Effector memory CD8-positive, alpha-beta T cell (primary cell): ENCODE measurements around the gene CALML6.
"Not testable (repeated sequence)": the region's sequence is repeated elsewhere in the genome, so short reads cannot be mapped to it uniquely, and the experiment has no call there.

Experiments
- ATAC-seq: fragments of 150-1000 bp; cut with Tn5 transposase; replicated peaks from 2 replicates; pipeline ENCODE4 v1.10.0; 2021; ENCODE audit warnings: mild to moderate bottlenecking, moderate library complexity
- DNase-seq, 3 experiments: peaks; one replicate each; pipeline ENCODE4 v3.0.0; 2021
- H3K27ac Mint-ChIP-seq, 2 donors: one replicate each; pipeline ENCODE4 v1.8.0; 2022; ENCODE audit warnings: mild to moderate bottlenecking in 2 of 2, mixed read lengths in 2 of 2, moderate library complexity in 2 of 2
- H3K27me3 Mint-ChIP-seq, 2 donors: one replicate each; pipeline ENCODE4 v1.8.0; 2022; ENCODE audit warnings: mixed read lengths in 2 of 2
- H3K36me3 Mint-ChIP-seq: one replicate; pipeline ENCODE4 v1.8.0; 2022; ENCODE audit warnings: mild to moderate bottlenecking, moderate library complexity, mixed read lengths; ENCODE audit not compliant: insufficient read depth
- H3K4me1 Mint-ChIP-seq, 2 donors: one replicate each; pipeline ENCODE4 v1.8.0; 2022; ENCODE audit warnings: low read depth in 2 of 2, mixed read lengths in 2 of 2
- H3K4me3 Mint-ChIP-seq, 2 donors: one replicate each; pipeline ENCODE4 v1.8.0; 2022; ENCODE audit warnings: mild to moderate bottlenecking in 2 of 2, mixed read lengths in 2 of 2, moderate library complexity in 2 of 2
- H3K9me3 Mint-ChIP-seq, 2 donors: one replicate each; pipeline ENCODE4 v1.8.0; 2022; ENCODE audit warnings: mixed read lengths in 2 of 2

CALML6 gene

GRCh38 chr1:1928231-1929101, 13.4 kb downstream of the CALML6 start:
- DNase-seq (no peak), ATAC-seq (no peak)
- H3K36me3 Mint-ChIP-seq: no peaks in the 10 kb centered on the region
- H3K4me1 Mint-ChIP-seq: no peaks in the 10 kb centered on the region
- no peaks in the 10 kb centered on the region for H3K9me3 Mint-ChIP-seq
- no peaks in the 10 kb centered on the region for H3K27me3 Mint-ChIP-seq
- H3K4me3 Mint-ChIP-seq: no peak overlapping the region
- no peak overlapping the region for H3K27ac Mint-ChIP-seq

- Mint-ChIP-seq H3K27ac (no peak overlapping the region), H3K27me3 (no peaks in the 10 kb centered on the region), H3K4me3 (no peak overlapping the region), H3K9me3 (peaks cover 0 to 3% of the 10 kb centered on the region in 2 donors), H3K4me1 (no peaks in the 10 kb centered on the region), H3K36me3 (no peaks in the 10 kb centered on the region)
- no peak for ATAC-seq
- DNase-seq: no peak
Measured at GRCh38 chr1:1929102-1929638, 14.1 kb downstream of the CALML6 start.

DNA sequence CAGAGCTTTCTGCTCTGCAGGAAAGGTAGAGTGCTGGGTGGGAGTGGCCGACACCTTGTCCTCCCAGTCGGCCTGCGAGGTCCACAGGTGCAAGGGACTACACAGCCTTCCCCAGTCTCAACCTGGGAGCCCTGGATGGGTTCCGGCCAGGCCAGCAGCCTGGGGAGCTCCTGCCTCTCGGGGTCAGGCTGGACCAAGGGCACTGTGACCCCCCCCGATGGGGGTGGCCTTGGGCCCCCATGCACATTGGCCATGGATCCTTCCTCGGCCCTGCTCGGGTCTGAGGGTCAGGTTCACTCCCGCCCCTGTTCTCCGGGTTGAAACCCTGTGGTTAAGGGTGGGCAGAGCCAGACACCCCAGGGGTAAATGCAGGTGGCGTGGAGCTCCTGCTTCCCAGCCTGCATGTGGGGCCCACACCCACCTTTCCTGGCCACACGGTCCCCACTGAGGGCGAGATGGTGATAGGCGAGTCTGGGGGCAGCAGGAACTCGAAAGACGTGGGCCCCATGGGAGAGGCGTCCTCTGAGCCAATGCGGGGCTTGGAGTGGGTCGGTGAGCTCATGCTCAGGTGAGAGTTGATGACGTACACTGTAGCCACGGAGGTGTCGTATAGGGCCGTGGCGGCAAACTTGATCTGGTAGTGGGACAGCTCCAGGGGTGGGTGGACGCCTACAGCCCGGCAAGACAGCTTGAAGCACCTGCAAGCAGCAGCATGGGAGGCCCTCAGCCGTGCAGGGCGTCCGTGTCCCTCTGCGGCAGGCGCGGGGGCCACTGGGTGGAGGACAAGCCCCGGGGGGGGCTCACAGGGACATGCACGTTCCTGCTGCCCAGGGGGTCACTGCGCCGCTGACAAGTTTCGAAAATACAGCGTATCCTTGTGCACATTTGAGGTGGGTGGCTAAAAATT, 14.8 kb downstream of the CALML6 start:
- no peak for ATAC-seq

GRCh38 chr1:1934848-1935247, 19.8 kb downstream of the CALML6 start:
- not testable (repeated sequence) for H3K36me3 Mint-ChIP-seq, H3K4me3 Mint-ChIP-seq, H3K27ac Mint-ChIP-seq, H3K27me3 Mint-ChIP-seq, H3K9me3 Mint-ChIP-seq, ATAC-seq, DNase-seq, H3K4me1 Mint-ChIP-seq

More for the DNA sequence above, 14.8 kb downstream of the CALML6 start:
- no peak for DNase-seq
- no peak overlapping the region for H3K27ac Mint-ChIP-seq
- H3K9me3 Mint-ChIP-seq: peaks cover 2 to 8% of the 10 kb centered on the region in 2 donors
- H3K36me3 Mint-ChIP-seq: no peaks in the 10 kb centered on the region
- H3K27me3 Mint-ChIP-seq: no peaks in the 10 kb centered on the region
- no peaks in the 10 kb centered on the region for H3K4me1 Mint-ChIP-seq
- H3K4me3 Mint-ChIP-seq: no peak overlapping the region

GRCh38 chr1:1937061-1937460, 22.0 kb downstream of the CALML6 start:
- Mint-ChIP-seq H3K36me3 (no peaks in the 10 kb centered on the region), H3K27ac (no peak overlapping the region), H3K4me1 (no peaks in the 10 kb centered on the region), H3K9me3 (peaks cover 2 to 8% of the 10 kb centered on the region in 2 donors), H3K4me3 (no peak overlapping the region), H3K27me3 (no peaks in the 10 kb centered on the region)
- ATAC-seq (no peak), DNase-seq (no peak)

DNA sequence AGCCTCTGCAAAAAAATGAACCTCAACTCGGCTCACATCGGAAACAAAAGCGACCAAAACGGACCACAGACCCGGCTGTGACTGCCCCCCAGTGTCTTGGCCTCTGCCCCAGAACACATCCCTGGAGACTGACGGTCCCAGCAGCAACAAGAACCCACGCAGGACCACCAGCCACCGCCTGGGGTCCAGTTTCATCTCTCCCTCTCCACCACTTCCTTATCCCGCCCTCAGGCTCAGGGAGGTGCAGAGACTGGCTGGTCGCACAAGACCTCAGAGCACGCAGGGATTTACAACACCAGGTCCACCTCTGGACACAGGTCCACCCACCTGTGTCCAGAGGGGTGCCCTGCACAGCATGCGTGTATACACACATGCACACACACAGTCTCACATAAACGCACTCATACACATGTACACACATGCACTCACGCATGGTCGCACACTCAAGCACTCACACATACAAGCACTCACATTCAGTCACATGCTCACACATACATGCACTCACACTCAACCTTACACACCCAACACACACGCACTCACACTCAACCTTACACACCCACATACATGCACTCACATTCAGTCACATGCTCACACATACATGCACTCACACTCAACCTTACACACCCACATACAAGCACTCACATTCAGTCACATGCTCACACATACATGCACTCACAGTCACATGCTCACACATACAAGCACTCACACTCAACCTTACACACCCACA, 22.7 kb downstream of the CALML6 start:
- no peak overlapping the region for H3K27ac Mint-ChIP-seq
- no peak overlapping the region for H3K4me3 Mint-ChIP-seq
- ATAC-seq (no peak), DNase-seq (no peak)
- H3K9me3 Mint-ChIP-seq: peaks cover 2 to 8% of the 10 kb centered on the region in 2 donors
- no peaks in the 10 kb centered on the region for H3K27me3 Mint-ChIP-seq
- no peaks in the 10 kb centered on the region for H3K4me1 Mint-ChIP-seq
- H3K36me3 Mint-ChIP-seq: no peaks in the 10 kb centered on the region

- peaks cover 2 to 8% of the 10 kb centered on the region in 2 donors for H3K9me3 Mint-ChIP-seq
- no peaks in the 10 kb centered on the region for H3K4me1 Mint-ChIP-seq
- H3K4me3 Mint-ChIP-seq: no peak overlapping the region
- no peak for ATAC-seq
- no peak for DNase-seq
- H3K27me3 Mint-ChIP-seq: no peaks in the 10 kb centered on the region
- no peaks in the 10 kb centered on the region for H3K36me3 Mint-ChIP-seq
- H3K27ac Mint-ChIP-seq: no peak overlapping the region
Measured at GRCh38 chr1:1938276-1938573, 23.2 kb downstream of the CALML6 start.

DNA sequence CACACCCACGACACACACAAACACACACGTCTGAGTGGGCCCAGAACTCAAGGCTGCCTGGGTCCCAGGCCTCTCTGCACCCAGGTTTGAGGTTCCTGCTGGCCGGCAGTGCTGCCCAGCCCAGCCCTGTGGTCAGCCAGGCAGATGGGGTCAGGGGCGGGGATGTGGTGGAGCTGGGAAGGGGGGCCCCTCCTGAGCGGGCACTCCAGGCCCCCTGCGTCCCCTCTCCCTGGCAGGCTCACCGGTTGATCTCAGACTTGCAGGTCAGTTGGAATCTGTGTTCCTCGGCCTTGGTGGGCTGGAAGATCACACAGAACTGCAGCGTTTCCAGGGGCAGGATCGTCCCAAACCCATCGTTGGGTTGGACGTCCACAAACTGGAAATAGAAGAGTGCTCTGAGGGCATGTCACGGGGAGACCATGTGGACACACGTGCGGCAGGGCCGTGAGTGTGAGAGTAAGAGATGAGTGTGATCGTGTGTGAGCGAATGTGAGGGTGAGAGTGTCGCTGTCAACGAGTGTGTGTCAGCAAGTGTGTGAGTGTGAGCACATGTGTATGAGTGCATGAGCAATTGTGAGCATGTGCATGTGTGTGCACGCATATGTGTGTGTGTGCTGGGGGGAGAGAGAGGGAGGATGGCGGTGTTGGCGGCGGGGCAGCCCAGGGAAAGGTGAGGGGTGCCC, 23.7 kb downstream of the CALML6 start:
- peaks cover under 1 to 2% of the 10 kb centered on the region in 2 donors for H3K4me1 Mint-ChIP-seq
- H3K27ac Mint-ChIP-seq: no peak overlapping the region
- DNase-seq: no peak
- ATAC-seq: no peak
- peaks cover 2 to 8% of the 10 kb centered on the region in 2 donors for H3K9me3 Mint-ChIP-seq
- no peaks in the 10 kb centered on the region for H3K36me3 Mint-ChIP-seq
- no peak overlapping the region for H3K4me3 Mint-ChIP-seq
- H3K27me3 Mint-ChIP-seq: peaks cover 0 to 3% of the 10 kb centered on the region in 2 donors

DNA sequence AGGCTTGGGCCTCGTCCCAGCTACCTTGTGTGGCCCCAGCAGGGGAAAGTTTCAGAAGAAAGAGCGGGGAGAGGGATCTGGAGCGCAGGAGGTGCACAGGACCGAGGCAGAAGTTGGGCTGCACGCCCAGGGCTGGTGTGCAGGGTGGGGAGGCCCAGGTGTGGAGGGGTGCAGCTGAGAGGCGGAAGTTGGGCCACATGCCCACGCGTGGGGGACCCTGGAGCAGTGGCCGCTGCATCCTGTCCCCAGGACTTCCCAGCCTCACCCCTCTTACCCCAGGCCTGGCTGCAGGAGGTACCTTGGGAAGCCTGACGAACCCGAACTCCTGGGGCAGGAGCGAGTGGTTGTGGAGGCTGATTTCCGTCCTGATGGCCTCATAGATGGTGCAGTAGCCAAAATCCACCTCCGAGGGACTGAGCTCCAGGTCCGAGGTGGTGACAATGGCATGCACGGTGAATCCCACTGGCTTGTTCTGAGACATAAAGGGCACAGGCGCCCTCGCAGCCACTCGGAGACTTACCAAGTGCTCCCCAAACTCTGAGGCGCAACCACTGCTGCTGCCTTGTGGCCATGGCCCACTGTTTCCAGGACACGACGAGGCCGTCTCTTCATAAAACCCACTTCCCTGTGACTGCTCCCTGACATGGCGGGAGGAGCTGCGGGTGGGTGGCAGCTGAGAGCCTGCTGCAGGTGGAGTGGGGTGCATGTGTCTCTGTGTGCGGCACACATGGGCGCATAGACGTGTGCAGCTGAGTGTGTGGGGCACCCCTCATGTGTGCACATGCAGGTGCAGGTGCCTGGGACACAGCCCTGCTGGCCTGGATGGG, 24.4 kb downstream of the CALML6 start:
- no peak overlapping the region for H3K27ac Mint-ChIP-seq
- peaks cover 0 to 9% of the 10 kb centered on the region in 2 donors for H3K27me3 Mint-ChIP-seq
- ATAC-seq (no peak), DNase-seq (no peak)
- peaks cover 0 to 2% of the 10 kb centered on the region in 2 donors for H3K9me3 Mint-ChIP-seq
- H3K36me3 Mint-ChIP-seq: no peaks in the 10 kb centered on the region
- H3K4me3 Mint-ChIP-seq: no peak overlapping the region
- H3K4me1 Mint-ChIP-seq: peaks cover 5 to 6% of the 10 kb centered on the region in 2 donors

- Mint-ChIP-seq H3K9me3 (no peaks in the 10 kb centered on the region), H3K27ac (no peak overlapping the region), H3K36me3 (no peaks in the 10 kb centered on the region), H3K4me1 (peaks cover 5 to 6% of the 10 kb centered on the region in 2 donors), H3K4me3 (no peak overlapping the region), H3K27me3 (peaks cover 0 to 9% of the 10 kb centered on the region in 2 donors)
- ATAC-seq: no peak
- DNase-seq: no peak
Measured at GRCh38 chr1:1940123-1940425, 25.0 kb downstream of the CALML6 start.

- no peaks in the 10 kb centered on the region for H3K9me3 Mint-ChIP-seq
- ATAC-seq (no peak), DNase-seq (no peak)
- H3K27ac Mint-ChIP-seq: no peak overlapping the region
- H3K36me3 Mint-ChIP-seq: no peaks in the 10 kb centered on the region
- H3K4me1 Mint-ChIP-seq: peaks cover 5 to 6% of the 10 kb centered on the region in 2 donors
- H3K27me3 Mint-ChIP-seq: peaks cover 0 to 17% of the 10 kb centered on the region in 2 donors
- no peak overlapping the region for H3K4me3 Mint-ChIP-seq
Measured at GRCh38 chr1:1941211-1941841, 26.3 kb downstream of the CALML6 start.
